EH (cell line): Measurements from ENCODE around the gene PRXL2C.
"Not testable (repeated sequence)": the region's sequence is repeated elsewhere in the genome, so short reads cannot be mapped to it uniquely, and the experiment has no call there.

Source experiments
- DNase-seq: peaks from one replicate; pipeline ENCODE4 v3.0.0-alpha.2; 2015; ENCODE audit warnings: low read depth

PRXL2C gene

GRCh38 chr9:96655198-96655851 lies at the start of gene PRXL2C:
Gene PRXL2C (minus strand): TSS chr9:96655317. CDS start chr9:96655281, 36 bp downstream.
- peak; percentile 80 for DNase-seq

- DNase-seq, result not testable (repeated sequence)
Measured at GRCh38 chr9:96700721-96701375, 45.7 kb upstream of the PRXL2C start.

- DNase-seq, result peak; percentile 6
Measured at GRCh38 chr9:96691326-96691725, 36.2 kb upstream of the PRXL2C start.

GRCh38 chr9:96688745-96689464 lies 33.8 kb upstream of the PRXL2C start:
- no peak for DNase-seq

GRCh38 chr9:96688187-96688586 lies 33.1 kb upstream of the PRXL2C start:
- no peak for DNase-seq

GRCh38 chr9:96686638-96687335 lies 31.7 kb upstream of the PRXL2C start:
- peak; percentile 76 for DNase-seq

GRCh38 chr9:96680812-96681499 lies 25.8 kb upstream of the PRXL2C start:
- DNase-seq, result no peak

- DNase-seq, result peak; percentile 57
Measured at GRCh38 chr9:96674906-96675538, 19.9 kb upstream of the PRXL2C start.

- not testable (repeated sequence) for DNase-seq
Measured at GRCh38 chr9:96673786-96674185, 18.7 kb upstream of the PRXL2C start.

GRCh38 chr9:96668868-96669534 lies 13.9 kb upstream of the PRXL2C start:
- no peak for DNase-seq

GRCh38 chr9:96667363-96667728 lies 12.2 kb upstream of the PRXL2C start:
- no peak for DNase-seq

GRCh38 chr9:96666653-96667362 lies 11.7 kb upstream of the PRXL2C start:
- DNase-seq, result peak; percentile 78

GRCh38 chr9:96665789-96666188 lies 10.7 kb upstream of the PRXL2C start:
- DNase-seq, result no peak

- DNase-seq, result no peak
Measured at GRCh38 chr9:96663506-96664120, 8.5 kb upstream of the PRXL2C start.

GRCh38 chr9:96661711-96662110 lies 6.6 kb upstream of the PRXL2C start:
- peak; percentile 68 for DNase-seq

GRCh38 chr9:96660692-96661248 lies 5.7 kb upstream of the PRXL2C start:
- no peak for DNase-seq

GRCh38 chr9:96654450-96655197 lies 493 bp downstream of the PRXL2C start:
- peak; percentile 88 for DNase-seq

- DNase-seq, result peak; percentile 45
Measured at GRCh38 chr9:96651626-96652025, 3.5 kb downstream of the PRXL2C start.
